Suprapubic skin (tissue), 4 donors: ENCODE results near the gene FBXO11. TPM values are rescaled to one million over a fixed set of nuclear protein-coding genes. Genes with fewer than 3 reads are reported as not detected.

ENCODE experiments used
- DNase-seq, 2 donors: peaks; one replicate each; pipeline ENCODE4 v3.0.0-alpha.2; 2019; ENCODE audit warnings: low spot score in 2 of 2
- H3K27ac ChIP-seq: fragments of 200-600 bp; sonication (generic); one replicate; pipeline ENCODE4 v1.5.1; 2019
- H3K27me3 ChIP-seq: fragments of 200-600 bp; sonication (generic); one replicate; pipeline ENCODE4 v1.5.1; 2019
- H3K36me3 ChIP-seq: fragments of 200-600 bp; sonication (generic); one replicate; pipeline ENCODE4 v1.5.1; 2019
- H3K4me1 ChIP-seq: fragments of 200-600 bp; sonication (generic); one replicate; pipeline ENCODE4 v1.5.1; 2019
- H3K4me3 ChIP-seq: fragments of 200-600 bp; sonication (generic); one replicate; pipeline ENCODE4 v1.5.1; 2019; ENCODE audit warnings: mild to moderate bottlenecking
- H3K9me3 ChIP-seq: fragments of 200-600 bp; sonication (generic); one replicate; pipeline ENCODE4 v1.5.1; 2019
- EP300 ChIP-seq: sonication (generic); formaldehyde crosslinking; IDR thresholded peaks from one replicate; pipeline ENCODE4 v1.6.1; 2017; ENCODE audit warnings: antibody characterized with exemption
- POLR2A ChIP-seq, 2 donors: fragments of 450-650 bp; IDR thresholded peaks; one replicate each; pipeline ENCODE4 v1.6.1; 2017; ENCODE audit warnings: antibody characterized with exemption in 2 of 2, mild to moderate bottlenecking in 2 of 2, moderate library complexity in 2 of 2
- POLR2AphosphoS5 ChIP-seq, 3 donors: sonication (generic); formaldehyde crosslinking; IDR thresholded peaks; one replicate each; pipeline ENCODE4 v1.6.1; 2017; ENCODE audit warnings: antibody characterized with exemption in 3 of 3
- WGBS: methylation state at CpG from one replicate; pipeline ENCODE4 v1.1.5; 2018; 5-methylcytosine and 5-hydroxymethylcytosine counted together
- total RNA-seq, 4 donors: library from RNA; depleted of rRNA; stranded (reverse); fragments of >200 nt; gene quantifications; one replicate each; pipeline ENCODE4 v1.1.0, GENCODE V29; 2016
- TF ChIP-seq, protein P1 (sequence below), 2 donors: fragments of 200-600 bp in 1 of 2; fragments of 450-650 bp in 1 of 2; sonication (generic) in 1 of 2; IDR thresholded peaks; one replicate each; pipeline ENCODE4 v1.5.1; 2016 to 2019; ENCODE audit warnings: antibody characterized with exemption in 2 of 2, mild to moderate bottlenecking in 1 of 2, moderate library complexity in 1 of 2

FBXO11 gene
- total RNA-seq, 4 donors from 2014 or later = 30.8 to 62.9 (median 47.2) TPM

DNA sequence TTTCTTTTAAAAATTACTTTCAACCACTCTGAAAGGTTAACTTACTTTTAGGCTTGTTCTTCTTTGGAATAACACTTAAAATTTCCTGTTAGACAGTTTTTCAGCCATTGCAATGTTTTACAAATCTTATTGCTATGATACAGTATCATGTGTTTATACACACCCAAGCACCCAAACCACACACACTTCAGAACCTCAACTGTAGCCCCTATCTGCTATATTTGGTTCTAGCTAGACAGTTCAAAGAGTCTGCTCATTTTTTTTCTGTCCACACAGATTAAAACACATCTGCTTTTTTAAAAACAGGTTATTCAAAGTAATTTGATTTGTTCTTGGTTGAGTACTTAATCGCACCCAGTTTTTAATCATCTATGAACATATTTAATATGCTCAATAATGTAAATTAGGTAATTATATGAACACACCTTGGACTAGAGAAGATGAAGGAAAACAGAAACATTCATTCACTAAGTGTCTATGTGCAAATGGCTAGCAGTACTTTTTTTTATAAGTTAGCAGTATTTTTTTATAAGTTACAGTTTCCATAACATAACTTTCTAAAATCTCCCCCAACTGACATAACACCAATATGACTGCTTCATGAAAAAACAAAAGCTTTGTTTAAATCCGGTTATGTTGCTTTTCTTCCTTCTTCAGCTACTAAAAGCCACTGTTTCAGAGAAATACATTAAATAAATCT, 17.6 kb downstream of the FBXO11 start:
- H3K27me3 ChIP-seq = no peaks in the 10 kb centered on the region
- H3K36me3 ChIP-seq = peaks cover 7% of the 10 kb centered on the region
- H3K9me3 ChIP-seq = no peaks in the 10 kb centered on the region
- no peak for DNase-seq
- no peak overlapping the region for H3K27ac ChIP-seq
- H3K4me1 ChIP-seq = peaks cover 28% of the 10 kb centered on the region
- whole genome bisulfite sequencing = 62% methylated on average over 2 of the region's 2 CpGs
- TF ChIP-seq, protein P1, sequence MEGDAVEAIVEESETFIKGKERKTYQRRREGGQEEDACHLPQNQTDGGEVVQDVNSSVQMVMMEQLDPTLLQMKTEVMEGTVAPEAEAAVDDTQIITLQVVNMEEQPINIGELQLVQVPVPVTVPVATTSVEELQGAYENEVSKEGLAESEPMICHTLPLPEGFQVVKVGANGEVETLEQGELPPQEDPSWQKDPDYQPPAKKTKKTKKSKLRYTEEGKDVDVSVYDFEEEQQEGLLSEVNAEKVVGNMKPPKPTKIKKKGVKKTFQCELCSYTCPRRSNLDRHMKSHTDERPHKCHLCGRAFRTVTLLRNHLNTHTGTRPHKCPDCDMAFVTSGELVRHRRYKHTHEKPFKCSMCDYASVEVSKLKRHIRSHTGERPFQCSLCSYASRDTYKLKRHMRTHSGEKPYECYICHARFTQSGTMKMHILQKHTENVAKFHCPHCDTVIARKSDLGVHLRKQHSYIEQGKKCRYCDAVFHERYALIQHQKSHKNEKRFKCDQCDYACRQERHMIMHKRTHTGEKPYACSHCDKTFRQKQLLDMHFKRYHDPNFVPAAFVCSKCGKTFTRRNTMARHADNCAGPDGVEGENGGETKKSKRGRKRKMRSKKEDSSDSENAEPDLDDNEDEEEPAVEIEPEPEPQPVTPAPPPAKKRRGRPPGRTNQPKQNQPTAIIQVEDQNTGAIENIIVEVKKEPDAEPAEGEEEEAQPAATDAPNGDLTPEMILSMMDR (IDR thresholded peaks at IDR 0.05) = no peak
- TF ChIP-seq POLR2A (IDR thresholded peaks at IDR 0.05) (no peak), POLR2AphosphoS5 (IDR thresholded peaks at IDR 0.05) (no peak), EP300 (no peak)
- H3K4me3 ChIP-seq = no peak overlapping the region

DNA sequence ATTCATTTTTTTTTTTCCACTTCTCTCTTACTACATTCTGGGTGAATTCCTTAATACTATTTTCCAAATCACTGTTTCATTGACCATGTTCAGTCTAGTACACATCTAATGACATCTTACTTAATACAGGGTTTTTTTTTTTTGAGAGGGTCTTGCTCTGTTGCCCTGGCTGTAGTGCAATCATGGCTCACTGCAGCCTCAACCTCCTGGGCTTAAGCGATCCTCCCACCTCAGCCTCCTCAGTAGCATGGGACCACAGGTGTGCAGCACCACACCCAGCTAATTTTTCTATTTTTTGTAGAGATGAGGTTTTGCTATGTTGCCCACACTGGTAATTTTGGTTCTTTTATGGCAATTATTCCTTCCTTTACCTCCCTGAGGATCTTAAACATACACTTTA, 29.4 kb downstream of the FBXO11 start:
- WGBS = 96% methylated on average over 1 of the region's 1 CpG
- peaks cover 3% of the 10 kb centered on the region for H3K4me1 ChIP-seq
- no peak for TF ChIP-seq EP300
- TF ChIP-seq POLR2A (IDR thresholded peaks at IDR 0.05) = no peak
- TF ChIP-seq, protein P1 (IDR thresholded peaks at IDR 0.05) = no peak
- no peak for TF ChIP-seq POLR2AphosphoS5 (IDR thresholded peaks at IDR 0.05)

DNA sequence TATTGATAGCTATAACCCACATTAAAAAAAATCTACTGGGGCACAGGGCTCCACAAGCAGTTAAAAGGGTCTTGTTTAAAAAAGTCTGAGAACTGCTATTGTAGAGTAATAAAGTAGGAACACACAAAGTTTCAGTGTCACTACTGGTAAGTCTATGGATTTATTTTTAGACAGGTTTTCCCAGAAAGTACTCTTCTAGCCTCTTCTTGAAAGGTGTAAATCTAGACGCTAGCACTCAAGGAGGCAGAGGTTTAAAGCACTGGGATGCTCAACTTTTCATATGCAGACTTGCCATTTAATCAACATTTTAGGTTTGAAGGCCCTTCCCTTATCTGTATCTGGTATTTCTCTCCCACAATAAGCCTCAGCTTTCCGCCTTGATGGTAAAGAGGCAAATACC, 33.4 kb downstream of the FBXO11 start:
- WGBS = 96% methylated on average over 2 of the region's 2 CpGs

More for the DNA sequence above, 29.4 kb downstream of the FBXO11 start:
- Histone ChIP-seq H3K36me3 (no peaks in the 10 kb centered on the region), H3K27ac (no peak overlapping the region), H3K9me3 (no peaks in the 10 kb centered on the region), H3K27me3 (no peaks in the 10 kb centered on the region), H3K4me3 (no peak overlapping the region)
- no peak for DNase-seq

DNA sequence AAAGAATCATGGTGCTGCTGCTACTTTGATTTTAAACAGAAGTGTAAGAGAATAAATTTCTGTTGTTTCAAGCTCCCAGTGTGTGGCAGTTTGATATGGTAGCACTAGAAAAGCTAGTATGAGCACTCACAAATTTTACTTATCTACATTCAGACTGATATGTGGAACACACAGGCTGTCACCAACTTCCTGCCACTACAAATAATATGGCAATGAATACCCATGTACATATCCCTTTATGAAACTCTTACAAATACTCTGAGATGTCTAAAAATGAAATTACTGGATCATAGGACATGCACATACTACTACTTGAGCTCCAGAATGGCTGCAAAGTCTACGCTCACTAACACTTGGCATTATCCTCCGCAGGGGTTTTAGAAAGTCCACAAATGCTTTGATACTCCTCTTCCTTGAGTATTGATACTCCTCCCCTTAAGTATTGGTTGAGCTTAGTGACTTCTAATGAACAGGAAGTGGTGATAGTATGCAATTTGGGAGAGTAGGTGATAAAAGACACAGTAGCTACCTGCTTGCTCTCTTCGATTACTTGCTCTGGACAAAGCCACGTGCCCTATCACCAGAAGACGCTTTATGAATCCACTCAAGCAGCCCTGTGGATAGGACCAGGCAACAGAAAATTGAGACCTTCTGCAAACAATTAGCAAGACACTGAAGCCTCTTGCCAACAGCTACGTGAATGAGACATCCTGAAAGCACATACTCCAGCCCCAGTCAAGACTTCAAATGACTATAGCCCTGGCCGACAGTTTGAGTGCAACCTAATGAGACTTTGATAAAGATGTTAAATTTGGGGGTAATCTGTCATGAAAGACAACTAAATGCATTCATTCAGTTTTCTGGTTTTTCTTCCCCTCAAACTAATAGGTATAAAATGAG, 35.4 kb downstream of the FBXO11 start:
- Histone ChIP-seq H3K27ac (no peak overlapping the region), H3K9me3 (no peaks in the 10 kb centered on the region), H3K27me3 (no peaks in the 10 kb centered on the region), H3K4me1 (peaks cover 40% of the 10 kb centered on the region), H3K4me3 (no peak overlapping the region), H3K36me3 (no peaks in the 10 kb centered on the region)
- 78% methylated on average over 7 of the region's 7 CpGs for WGBS
- no peak for TF ChIP-seq EP300
- TF ChIP-seq, protein P1 (IDR thresholded peaks at IDR 0.05) = no peak
- no peak for TF ChIP-seq POLR2A (IDR thresholded peaks at IDR 0.05)
- TF ChIP-seq POLR2AphosphoS5 (IDR thresholded peaks at IDR 0.05) = no peak
- DNase-seq = no peak

More for the DNA sequence above, 33.4 kb downstream of the FBXO11 start:
- Histone ChIP-seq H3K4me3 (no peak overlapping the region), H3K36me3 (no peaks in the 10 kb centered on the region), H3K4me1 (peaks cover 26% of the 10 kb centered on the region), H3K9me3 (no peaks in the 10 kb centered on the region), H3K27ac (no peak overlapping the region), H3K27me3 (no peaks in the 10 kb centered on the region)
- DNase-seq = no peak
- no peak for TF ChIP-seq POLR2AphosphoS5 (IDR thresholded peaks at IDR 0.05)
- no peak for TF ChIP-seq EP300
- TF ChIP-seq, protein P1 (IDR thresholded peaks at IDR 0.05) = no peak
- TF ChIP-seq POLR2A (IDR thresholded peaks at IDR 0.05) = no peak
